Calu3 (cell line): ENCODE results near the gene PCSK4. TPM values are rescaled to one million over a fixed set of nuclear protein-coding genes. Genes with fewer than 3 reads are reported as not detected.

Experiments
- BruUV-seq: library from RNA; stranded (reverse); fragments of 400-500 nt; replicated peaks from 2 replicates; lab custom pipeline; 2021; lab: Mats Ljungman, UMichigan
- CTCF ChIA-PET: fragments of 300-600 bp; sonication (Branson Sonifier 250); formaldehyde crosslinking; loops from one replicate; lab custom pipeline; 2022; ENCODE audit warnings: antibody characterized with exemption; lab: Charles Lee
- DNase-seq: peaks from one replicate; pipeline ENCODE4 v3.0.0; 2022
- H3K27ac Mint-ChIP-seq: one replicate; pipeline ENCODE4 v1.8.0; 2022; ENCODE audit warnings: mixed read lengths; ENCODE audit not compliant: unreplicated experiment
- H3K27me3 Mint-ChIP-seq: one replicate; pipeline ENCODE4 v1.8.0; 2022; ENCODE audit warnings: mixed read lengths; ENCODE audit not compliant: unreplicated experiment
- H3K36me3 Mint-ChIP-seq: one replicate; pipeline ENCODE4 v1.8.0; 2022; ENCODE audit warnings: mild to moderate bottlenecking, moderate library complexity, mixed read lengths; ENCODE audit not compliant: insufficient read depth, unreplicated experiment
- H3K4me1 Mint-ChIP-seq: one replicate; pipeline ENCODE4 v1.8.0; 2022; ENCODE audit warnings: mild to moderate bottlenecking, low read depth, mixed read lengths; ENCODE audit not compliant: unreplicated experiment
- H3K4me3 Mint-ChIP-seq: one replicate; pipeline ENCODE4 v1.8.0; 2022; ENCODE audit warnings: mild to moderate bottlenecking, low read depth, moderate library complexity, mixed read lengths; ENCODE audit not compliant: unreplicated experiment
- H3K9me3 Mint-ChIP-seq: one replicate; pipeline ENCODE4 v1.8.0; 2022; ENCODE audit warnings: low read depth, mixed read lengths; ENCODE audit not compliant: unreplicated experiment
- CTCF ChIP-seq: fragments of 200-600 bp; IDR thresholded peaks from one replicate; pipeline ENCODE4 v1.8.0; 2022; ENCODE audit warnings: antibody characterized with exemption; ENCODE audit not compliant: unreplicated experiment
- intact Hi-C: fragments of 100-400 bp; cut with micrococcal nuclease; formaldehyde crosslinking; loops from one replicate; pipeline ENCODE4 v1.10.0; 2022; ENCODE audit not compliant: unreplicated experiment
- total RNA-seq: library from RNA; stranded (reverse); gene quantifications from 2 replicates; pipeline ENCODE4 v1.2.3, GENCODE V29; 2022

The PCSK4 gene
- total RNA-seq, 1 experiment from 2014 or later, result 5.5 TPM

DNA sequence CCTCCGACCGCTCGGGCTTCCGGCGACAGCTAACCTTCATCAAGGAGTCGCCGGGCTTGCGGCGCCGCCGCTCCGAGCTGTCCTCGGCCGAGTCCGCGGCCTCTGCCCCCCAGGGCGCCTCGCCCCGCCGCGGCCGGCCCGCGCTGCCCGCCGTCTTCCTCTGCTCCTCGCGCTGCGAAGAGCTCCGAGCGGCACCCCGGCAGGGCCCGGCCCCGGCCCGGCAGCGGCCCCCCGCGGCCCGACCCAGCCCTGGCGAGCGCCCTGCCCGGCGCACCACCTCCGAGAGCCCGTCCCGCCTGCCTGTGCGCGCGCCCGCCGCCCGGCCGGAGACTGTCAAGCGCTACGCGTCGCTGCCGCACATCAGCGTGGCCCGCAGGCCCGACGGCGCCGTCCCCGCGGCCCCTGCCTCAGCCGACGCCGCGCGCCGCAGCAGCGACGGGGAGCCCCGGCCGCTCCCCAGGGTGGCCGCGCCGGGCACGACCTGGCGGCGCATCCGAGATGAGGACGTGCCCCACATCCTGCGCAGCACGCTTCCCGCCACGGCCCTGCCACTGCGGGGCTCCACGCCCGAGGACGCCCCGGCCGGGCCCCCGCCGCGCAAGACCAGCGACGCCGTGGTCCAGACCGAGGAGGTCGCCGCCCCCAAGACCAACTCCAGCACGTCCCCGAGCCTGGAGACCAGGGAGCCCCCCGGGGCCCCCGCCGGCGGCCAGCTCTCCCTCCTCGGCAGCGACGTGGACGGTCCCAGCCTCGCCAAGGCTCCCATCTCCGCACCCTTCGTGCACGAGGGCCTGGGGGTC is 20.7 kb downstream of the PCSK4 start:
- H3K36me3 Mint-ChIP-seq, result peaks cover 13% of the 10 kb centered on the region
- H3K27ac Mint-ChIP-seq, result no peak overlapping the region
- no peaks in the 10 kb centered on the region for H3K9me3 Mint-ChIP-seq
- no peak for TF ChIP-seq CTCF
- peak; percentile 56 for DNase-seq
- intact Hi-C loops, result no loop called here
- peak overlapping the region; percentile 68 for H3K4me3 Mint-ChIP-seq
- CTCF ChIA-PET, result no interaction called here
- no peaks in the 10 kb centered on the region for H3K27me3 Mint-ChIP-seq
- H3K4me1 Mint-ChIP-seq, result no peaks in the 10 kb centered on the region
- BruUV-seq, result no TSS peak

DNA sequence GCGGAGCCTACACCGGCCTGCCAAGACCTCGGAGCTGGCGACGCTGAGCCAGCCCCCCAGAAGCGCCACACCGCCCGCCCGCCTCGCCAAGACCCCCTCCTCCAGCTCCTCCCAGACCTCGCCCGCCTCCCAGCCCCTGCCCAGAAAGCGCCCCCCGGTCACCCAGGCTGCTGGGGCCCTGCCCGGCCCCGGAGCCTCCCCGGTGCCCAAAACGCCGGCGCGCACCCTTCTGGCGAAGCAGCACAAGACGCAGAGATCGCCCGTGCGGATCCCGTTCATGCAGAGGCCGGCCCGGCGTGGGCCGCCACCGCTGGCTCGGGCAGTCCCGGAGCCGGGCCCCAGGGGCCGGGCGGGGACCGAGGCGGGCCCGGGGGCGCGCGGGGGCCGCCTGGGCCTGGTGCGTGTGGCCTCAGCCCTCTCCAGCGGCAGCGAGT is 21.3 kb downstream of the PCSK4 start:
- BruUV-seq, result no TSS peak
- peak; percentile 60 for DNase-seq
- H3K4me3 Mint-ChIP-seq, result peak overlapping the region; percentile 34
- intact Hi-C loops, result no loop called here
- no peak overlapping the region for H3K27ac Mint-ChIP-seq
- no peaks in the 10 kb centered on the region for H3K4me1 Mint-ChIP-seq
- peaks cover 13% of the 10 kb centered on the region for H3K36me3 Mint-ChIP-seq
- no peak for TF ChIP-seq CTCF
- H3K27me3 Mint-ChIP-seq, result no peaks in the 10 kb centered on the region
- no peaks in the 10 kb centered on the region for H3K9me3 Mint-ChIP-seq
- CTCF ChIA-PET, result no interaction called here

DNA sequence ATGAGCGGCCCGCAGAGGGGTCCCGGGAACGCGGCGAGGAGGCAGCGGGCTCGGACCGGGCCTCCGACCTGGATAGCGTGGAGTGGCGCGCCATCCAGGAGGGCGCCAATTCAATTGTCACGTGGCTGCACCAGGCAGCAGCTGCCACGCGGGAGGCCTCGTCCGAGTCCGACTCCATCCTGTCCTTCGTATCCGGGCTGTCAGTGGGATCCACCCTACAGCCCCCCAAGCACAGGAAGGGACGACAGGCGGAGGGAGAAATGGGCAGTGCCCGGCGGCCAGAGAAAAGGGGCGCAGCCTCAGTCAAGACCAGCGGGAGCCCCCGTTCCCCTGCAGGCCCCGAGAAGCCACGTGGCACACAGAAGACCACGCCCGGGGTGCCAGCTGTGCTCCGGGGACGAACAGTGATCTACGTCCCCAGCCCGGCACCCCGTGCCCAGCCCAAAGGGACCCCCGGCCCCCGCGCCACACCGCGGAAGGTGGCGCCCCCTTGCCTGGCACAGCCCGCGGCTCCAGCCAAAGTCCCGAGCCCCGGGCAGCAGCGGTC is 21.8 kb downstream of the PCSK4 start:
- Mint-ChIP-seq H3K27ac (no peak overlapping the region), H3K4me3 (peak overlapping the region; percentile 34), H3K4me1 (no peaks in the 10 kb centered on the region), H3K9me3 (no peaks in the 10 kb centered on the region), H3K27me3 (no peaks in the 10 kb centered on the region), H3K36me3 (peaks cover 11% of the 10 kb centered on the region)
- CTCF ChIA-PET, result no interaction called here
- no peak for TF ChIP-seq CTCF
- intact Hi-C loops, result no loop called here
- no TSS peak for BruUV-seq
- no peak for DNase-seq

GRCh38 chr19:1467490-1468273 is 22.5 kb downstream of the PCSK4 start:
- no peak for TF ChIP-seq CTCF
- no peak overlapping the region for H3K4me3 Mint-ChIP-seq
- no peaks in the 10 kb centered on the region for H3K4me1 Mint-ChIP-seq
- no peak overlapping the region for H3K27ac Mint-ChIP-seq
- peaks cover 8% of the 10 kb centered on the region for H3K36me3 Mint-ChIP-seq
- CTCF ChIA-PET, result no interaction called here
- H3K27me3 Mint-ChIP-seq, result no peaks in the 10 kb centered on the region
- no peaks in the 10 kb centered on the region for H3K9me3 Mint-ChIP-seq
- intact Hi-C loops, result no loop called here
- BruUV-seq, result no TSS peak
- DNase-seq, result no peak
